Activated effector memory CD4-positive, alpha-beta T cell treated with Interleukin-2 at 50 U/mL for 16 hours (primary cell): Measurements from ENCODE around the gene NCKAP5.

Experiments used
- DNase-seq: peaks from one replicate; pipeline ENCODE4 v3.0.0-alpha.2; 2020

Gene NCKAP5

GRCh38 chr2:133369901-133370658 is 198.2 kb downstream of the NCKAP5 start:
- no peak for DNase-seq

- DNase-seq = no peak
Measured at GRCh38 chr2:133365117-133365516, 203.1 kb downstream of the NCKAP5 start.

GRCh38 chr2:133364636-133365035 is 203.6 kb downstream of the NCKAP5 start:
- no peak for DNase-seq

- no peak for DNase-seq
Measured at GRCh38 chr2:133363884-133364283, 204.4 kb downstream of the NCKAP5 start.

GRCh38 chr2:133362061-133362476 is 206.2 kb downstream of the NCKAP5 start:
- DNase-seq = no peak

GRCh38 chr2:133360882-133361281 is 207.4 kb downstream of the NCKAP5 start:
- no peak for DNase-seq

GRCh38 chr2:133360190-133360589 is 208.1 kb downstream of the NCKAP5 start:
- no peak for DNase-seq

GRCh38 chr2:133352719-133353118 is 215.5 kb downstream of the NCKAP5 start:
- DNase-seq = no peak

GRCh38 chr2:133346654-133347053 is 221.6 kb downstream of the NCKAP5 start:
- no peak for DNase-seq

GRCh38 chr2:133345638-133346037 is 222.6 kb downstream of the NCKAP5 start:
- DNase-seq = no peak

- DNase-seq = no peak
Measured at GRCh38 chr2:133344849-133345248, 223.4 kb downstream of the NCKAP5 start.

GRCh38 chr2:133343018-133343352 is 225.3 kb downstream of the NCKAP5 start:
- DNase-seq = no peak

GRCh38 chr2:133342286-133343017 is 225.8 kb downstream of the NCKAP5 start:
- no peak for DNase-seq

GRCh38 chr2:133341575-133341974 is 226.7 kb downstream of the NCKAP5 start:
- DNase-seq = no peak

- DNase-seq = no peak
Measured at GRCh38 chr2:133338224-133338623, 230.0 kb downstream of the NCKAP5 start.

- no peak for DNase-seq
Measured at GRCh38 chr2:133334923-133335322, 233.3 kb downstream of the NCKAP5 start.

- DNase-seq = no peak
Measured at GRCh38 chr2:133333181-133333580, 235.1 kb downstream of the NCKAP5 start.

GRCh38 chr2:133331436-133331835 is 236.8 kb downstream of the NCKAP5 start:
- DNase-seq = no peak

GRCh38 chr2:133326652-133327397 is 241.4 kb downstream of the NCKAP5 start:
- DNase-seq = no peak

GRCh38 chr2:133324150-133324561 is 244.1 kb downstream of the NCKAP5 start:
- DNase-seq = no peak

GRCh38 chr2:133322909-133323308 is 245.4 kb downstream of the NCKAP5 start:
- no peak for DNase-seq

- DNase-seq = no peak
Measured at GRCh38 chr2:133317178-133317577, 251.1 kb downstream of the NCKAP5 start.

- DNase-seq = no peak
Measured at GRCh38 chr2:133316557-133316956, 251.7 kb downstream of the NCKAP5 start.

- no peak for DNase-seq
Measured at GRCh38 chr2:133315280-133315679, 253.0 kb downstream of the NCKAP5 start.
